GM21423 (cell line): Measurements from ENCODE around the gene PTS.
A peak's percentile ranks its signal among the peaks of the same experiment; 100 is the strongest.

Experiments used
- ATAC-seq: cut with Tn5 transposase; IDR thresholded peaks from one replicate; pipeline ENCODE4 v1.9.1; 2021; ENCODE audit warnings: mild to moderate bottlenecking, moderate library complexity; ENCODE audit not compliant: unreplicated experiment

The PTS gene

DNA sequence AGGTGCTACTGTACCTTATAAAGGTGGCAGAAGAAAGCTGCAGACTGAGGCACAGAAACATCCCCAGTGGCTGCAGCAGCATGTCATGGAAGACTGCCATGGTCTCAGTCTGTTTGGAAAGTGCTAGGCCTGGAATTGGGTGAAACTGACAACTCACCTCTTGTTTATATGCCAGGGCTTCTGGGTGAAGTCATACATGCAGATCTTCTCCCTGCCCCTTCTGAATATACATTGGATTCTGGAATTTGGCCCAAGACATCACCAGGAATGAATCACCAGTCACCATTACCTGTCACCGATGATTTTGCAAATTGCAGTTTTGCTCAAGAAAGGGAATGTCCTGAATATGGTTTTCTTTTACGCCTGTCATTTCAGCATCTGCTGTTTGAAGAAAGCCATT, 34.3 kb downstream of the PTS start, which contains the start of gene PLET1:
Gene PLET1, minus strand, starts transcription at position 371 of the 400 bp plus-strand sequence. Its CDS starts 271 bp downstream, at position 100.
- ATAC-seq: no peak

DNA sequence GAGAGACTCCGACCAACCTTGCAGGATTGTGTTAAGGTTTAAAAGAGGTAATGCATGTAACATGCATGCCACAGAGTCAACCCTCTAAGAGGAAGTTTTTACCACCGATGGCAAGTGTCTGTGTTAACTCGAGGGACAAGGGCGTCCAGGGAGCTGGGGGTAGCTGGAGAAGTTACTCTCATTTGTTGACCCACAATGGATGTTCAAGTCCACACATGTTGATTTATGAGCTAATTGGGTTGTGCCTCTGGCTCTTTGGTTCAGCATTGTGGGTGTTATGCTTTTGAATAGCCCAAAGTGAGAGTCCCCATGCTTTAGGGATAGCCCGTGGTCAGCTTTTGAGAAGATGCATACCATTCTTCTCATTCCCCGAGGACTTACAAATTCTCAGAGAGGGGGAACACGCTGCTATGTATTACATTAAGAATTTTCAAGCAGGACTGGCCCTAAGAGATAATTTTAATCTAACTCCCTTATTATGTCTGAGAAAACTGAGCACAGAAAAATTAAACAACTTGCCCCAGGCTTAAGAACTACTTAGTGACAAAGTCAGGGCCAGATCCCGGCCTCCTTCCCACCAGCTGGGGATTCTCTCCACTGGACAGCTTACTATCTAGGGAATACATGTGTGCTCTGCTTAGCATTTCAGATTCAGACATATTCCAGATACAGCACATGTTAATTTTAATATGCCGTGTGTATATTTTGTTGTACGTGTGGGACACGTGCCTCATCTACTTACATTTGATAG, 39.6 kb downstream of the PTS start:
- ATAC-seq: no peak

DNA sequence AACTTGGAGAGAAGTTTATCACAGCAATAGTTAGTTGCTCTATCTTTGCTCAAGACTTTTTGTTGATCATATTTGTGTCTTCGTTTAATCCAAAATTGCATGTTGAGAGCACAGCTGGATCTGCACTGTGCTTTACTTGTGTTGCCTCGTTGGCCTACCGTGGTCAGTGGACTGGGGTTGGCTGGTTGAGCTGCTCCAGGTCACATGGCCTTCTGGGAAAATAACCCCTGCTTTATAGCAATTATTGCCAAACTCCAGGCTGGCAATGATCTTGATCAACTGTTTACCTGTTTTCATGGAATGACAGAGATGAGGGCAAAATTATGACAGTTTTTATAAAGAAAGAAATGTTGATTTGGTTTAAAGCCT, 40.2 kb downstream of the PTS start:
- no peak for ATAC-seq

DNA sequence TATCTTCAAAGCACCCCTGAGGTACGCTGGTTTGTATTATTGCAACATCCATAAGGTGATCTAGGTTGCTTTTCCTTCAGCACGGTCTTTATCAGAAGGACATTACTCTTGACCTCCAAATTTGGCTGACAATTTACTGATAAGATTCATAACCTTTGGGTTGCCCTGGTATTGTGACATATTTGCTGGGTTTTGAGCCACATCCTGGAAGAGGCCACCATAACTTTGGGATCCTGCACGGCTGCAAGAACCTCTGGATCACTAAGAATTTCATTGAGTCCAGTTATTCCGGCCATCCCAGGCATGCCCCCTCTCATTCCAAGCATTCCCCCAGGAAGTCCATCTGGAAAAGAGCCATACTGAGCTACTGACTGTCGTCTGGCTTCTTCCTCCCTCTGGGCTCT, 41.0 kb downstream of the PTS start:
- ATAC-seq: no peak

DNA sequence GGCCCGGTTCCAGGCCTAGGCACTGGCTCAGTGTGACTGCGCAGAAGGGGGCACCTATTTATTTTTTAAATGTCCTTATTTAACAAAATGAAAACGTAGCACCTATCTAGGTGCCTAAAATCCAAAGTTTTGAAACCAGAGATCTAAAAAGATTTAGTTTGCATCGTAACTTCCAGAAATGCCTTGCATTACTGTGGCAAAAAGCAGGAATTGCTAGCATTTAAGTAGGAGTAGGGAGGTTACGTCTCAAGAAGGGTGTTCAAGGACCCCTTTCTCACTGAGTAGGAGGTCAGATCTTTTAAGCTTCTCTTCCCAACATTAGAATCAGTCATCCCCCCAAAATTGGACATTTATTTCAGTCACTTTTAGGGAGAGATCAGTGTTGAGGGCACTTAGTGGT, 42.2 kb downstream of the PTS start:
- no peak for ATAC-seq

DNA sequence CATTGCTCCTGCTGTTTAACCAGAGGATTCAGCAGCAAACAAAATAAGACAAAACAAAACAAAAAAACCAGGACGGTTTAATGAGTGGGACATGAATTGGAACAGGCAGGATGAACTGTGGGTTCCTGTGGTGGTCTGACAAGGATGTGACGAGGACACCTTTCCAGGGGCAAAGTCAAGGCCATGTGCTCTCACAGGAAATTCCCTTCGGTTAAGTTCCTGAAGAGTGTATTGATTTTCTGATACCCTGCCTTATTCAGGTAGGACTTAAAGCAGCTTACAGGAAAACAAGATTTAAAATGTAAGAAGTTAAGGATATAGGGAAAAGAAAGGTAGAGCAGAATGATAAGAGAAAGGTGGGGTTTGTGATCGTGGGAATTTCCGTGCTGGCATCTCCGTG, 42.9 kb downstream of the PTS start:
- ATAC-seq: no peak

DNA sequence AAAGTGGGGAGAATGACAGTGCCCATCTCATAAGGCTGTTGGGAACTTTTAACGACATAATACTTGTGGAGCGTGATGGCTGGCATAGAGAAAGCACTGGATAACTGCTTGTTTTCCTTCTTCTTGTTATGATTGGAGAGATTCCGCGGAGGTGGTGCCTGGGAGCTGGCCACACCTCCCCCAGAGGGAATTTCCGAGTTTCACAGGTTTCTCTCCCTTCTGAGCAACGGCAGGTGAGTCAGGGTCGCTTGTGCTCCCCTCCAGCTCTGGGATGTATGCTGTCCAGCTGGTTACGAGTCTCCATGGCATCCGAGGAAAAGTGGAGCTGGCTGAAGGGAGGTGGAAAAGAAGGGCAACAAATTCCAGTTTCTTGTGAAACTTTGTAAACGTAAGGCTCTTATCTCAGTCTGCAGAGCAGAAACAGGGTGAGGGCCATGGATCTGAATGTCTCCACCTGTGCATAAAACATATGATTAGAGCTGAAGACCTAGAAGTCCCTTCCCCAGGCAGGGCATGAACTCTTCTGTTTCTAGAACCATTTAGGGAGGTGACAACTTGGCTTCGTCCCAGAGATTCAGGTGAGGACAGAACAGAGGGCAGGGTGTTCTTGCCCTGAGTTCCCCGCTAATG, 44.4 kb downstream of the PTS start:
- ATAC-seq: no peak

DNA sequence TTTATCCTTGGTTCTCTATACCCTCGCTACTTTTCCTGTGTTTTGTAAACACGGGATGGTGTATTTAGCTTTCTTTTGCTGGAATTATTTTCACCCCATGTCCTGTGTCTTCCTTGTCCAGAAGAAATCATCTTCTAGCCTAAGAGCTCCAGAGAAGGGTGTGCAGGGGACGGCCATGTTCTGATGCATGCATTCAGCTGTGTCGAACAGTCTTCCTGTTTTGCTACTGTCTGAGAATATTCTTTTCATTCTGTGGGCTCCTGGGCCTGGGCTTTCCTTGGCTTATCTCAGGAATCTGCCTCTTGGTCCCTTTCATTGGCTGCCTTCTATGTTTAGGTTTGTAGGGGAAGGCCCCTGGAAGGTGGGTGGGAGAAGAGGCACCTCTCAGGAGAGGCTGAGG, 45.0 kb downstream of the PTS start:
- no peak for ATAC-seq

DNA sequence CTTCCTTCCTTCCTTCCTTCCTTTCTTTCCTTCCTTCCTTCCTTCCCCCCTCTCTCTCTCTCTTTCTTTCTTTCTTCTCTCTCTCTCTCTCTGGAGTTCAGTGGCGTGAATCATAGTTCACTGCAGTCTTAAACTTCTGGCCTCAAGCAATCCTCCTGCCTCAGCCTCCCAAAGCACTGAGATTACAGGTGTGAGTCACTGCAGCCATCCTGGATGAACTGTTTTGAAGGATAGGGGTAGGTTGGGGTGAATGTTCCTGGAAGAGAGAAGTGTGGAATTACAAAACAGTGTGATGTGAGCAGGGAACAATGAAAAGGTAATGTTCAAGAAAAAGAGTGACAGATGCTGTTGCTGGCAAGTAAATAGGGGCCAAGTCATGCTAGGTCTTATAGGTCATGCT, 46.8 kb downstream of the PTS start:
- no peak for ATAC-seq

DNA sequence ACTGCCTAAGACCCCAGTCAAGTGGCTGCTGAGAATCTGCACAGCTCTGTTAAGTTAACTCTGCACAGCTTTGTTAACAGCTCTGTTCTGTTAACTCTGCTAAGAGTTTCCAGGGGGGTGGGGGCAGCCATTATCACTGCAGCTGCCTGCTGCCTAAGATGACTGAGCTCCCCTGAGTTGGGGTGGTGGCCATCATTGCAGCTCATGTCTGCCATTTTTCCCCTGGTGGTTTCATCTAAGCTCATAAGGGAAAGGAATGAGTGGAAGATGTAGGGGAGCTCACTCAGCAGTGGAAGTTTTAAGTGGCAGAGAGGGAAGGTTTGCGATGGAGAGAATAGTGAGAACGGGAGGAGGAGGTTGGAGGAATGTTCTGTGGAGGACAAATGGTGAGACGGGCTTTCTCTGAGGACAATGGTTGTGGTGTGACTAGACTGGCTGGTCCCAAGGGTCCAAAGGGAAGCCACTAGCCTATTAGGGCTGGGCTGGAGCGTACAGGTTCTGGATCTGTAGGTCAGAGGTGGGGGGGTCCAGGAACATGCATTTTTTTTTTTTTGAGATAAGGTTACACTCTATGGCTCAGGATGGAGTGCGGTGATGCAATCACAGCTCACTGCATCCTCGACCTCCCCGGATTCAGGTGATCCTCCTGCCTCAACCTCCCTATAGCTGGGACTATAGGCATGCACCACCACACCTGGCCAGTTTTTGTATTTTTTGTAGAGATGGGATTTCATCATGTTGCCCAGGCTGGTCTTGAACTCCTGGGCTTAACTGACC, 48.0 kb downstream of the PTS start:
- ATAC-seq: no peak

DNA sequence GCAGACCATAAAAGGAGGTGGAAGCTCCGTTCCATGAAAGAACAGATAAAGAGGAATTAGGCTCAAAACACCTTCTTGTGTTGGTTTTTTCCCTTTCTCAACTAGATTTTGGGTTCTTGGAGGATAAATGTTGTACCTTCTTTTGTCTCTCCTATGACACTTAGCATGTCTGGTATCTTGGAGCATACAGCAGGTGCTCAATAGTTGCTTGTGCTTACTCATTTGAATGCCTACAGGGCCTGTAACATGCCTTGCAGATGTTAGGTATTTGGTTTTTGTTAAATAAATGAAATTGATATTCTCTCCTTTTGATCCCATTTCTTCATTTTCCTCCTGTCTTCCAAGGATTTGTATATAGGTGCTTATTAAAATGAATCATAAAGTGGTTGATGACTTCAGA, 50.8 kb downstream of the PTS start:
- ATAC-seq: no peak

DNA sequence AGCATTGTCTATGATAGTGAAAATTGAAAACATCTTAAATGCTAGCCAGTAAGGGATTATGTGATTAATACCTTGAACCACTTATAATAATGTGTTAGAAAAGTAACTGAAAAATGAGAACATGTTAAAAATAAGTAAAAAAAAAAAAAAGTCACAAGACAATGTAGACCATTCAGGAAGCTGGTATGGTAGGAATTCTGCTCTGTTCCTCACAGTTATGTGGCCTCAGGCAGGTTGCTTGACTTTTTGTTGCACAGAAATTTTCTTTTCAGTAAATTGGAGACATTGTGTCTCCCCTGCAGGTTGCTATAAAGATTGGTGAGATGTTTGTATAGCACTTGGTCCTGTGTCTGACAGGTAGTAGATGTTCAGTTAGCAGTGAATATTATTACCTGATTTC, 51.7 kb downstream of the PTS start:
- no peak for ATAC-seq

DNA sequence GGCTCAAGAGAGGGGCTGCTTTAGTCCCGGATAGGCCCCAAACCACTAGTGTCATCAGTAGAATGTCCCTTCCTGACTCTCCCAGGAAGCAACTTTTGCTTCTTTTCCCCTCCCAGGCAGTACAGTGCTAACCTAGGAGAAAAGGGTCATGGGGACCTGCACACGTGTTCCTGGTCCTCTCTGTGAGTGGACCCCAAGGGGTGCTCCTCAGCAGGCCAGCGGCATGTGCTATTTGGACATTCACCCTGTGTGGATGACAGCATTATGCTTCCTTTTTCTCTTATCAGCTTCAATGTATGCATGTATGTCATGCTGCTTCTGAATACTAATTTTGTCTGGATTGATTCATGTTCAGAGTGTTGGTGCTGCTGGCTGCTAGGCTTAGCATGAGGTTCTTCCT, 52.6 kb downstream of the PTS start:
- ATAC-seq: no peak

DNA sequence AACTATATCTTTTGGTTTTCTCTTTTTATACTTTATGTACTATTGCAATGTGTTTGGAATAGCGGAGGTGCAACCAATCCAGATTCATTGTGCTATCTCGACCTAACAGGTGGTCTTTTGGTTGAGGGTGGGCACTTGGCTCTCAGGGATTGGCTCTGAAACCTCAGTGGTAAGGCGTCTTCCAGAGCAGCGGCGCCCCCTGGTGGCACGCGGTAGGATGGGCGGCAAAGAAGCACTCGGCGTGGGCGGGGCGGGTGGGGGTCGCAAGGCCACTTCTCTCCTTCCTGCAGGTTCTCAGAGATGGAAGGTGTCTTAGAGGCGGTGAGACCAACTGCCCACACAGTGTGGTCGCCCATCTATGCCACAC, 53.7 kb downstream of the PTS start:
- peak; percentile 52 for ATAC-seq

DNA sequence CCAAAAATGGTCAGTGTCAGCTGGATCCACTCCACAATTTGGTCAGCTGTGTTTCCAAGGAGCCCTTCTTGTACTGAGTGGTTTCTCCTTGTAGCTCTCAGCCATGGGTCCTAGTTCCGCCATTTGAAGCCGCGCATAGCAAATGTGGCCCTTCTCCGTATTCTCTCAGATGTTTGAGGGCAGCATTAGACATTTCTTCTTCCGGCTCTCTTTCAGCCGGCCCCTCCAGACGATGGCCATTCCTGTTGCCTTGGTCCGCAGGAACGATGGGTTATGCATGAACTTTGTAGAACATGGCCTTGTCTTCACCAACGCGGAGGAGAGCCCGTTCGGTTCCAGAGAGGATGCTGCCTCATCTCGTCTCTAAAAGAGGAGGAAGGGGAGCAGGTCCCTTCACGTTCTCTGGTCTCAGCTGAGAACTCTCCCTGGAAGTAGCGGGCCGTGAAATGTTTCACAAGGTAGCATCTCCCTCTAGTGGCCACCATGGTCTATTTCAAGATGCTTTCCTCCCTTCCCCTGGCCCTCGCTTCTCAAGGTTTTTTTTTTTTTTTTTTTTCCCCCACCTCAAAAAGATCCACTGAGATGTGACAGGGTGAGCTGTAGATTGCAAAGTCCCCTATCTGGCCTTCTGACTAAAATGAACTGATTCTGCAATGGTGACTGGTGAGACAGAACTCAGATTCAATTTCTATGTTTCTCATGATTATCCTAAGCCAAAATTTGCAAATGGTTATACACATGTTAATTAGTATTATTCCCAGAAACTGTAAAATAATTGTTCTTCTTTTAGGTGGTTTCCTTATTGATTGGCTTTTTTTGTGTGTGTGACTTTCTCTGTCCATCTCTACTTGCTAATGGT, 54.3 kb downstream of the PTS start:
- ATAC-seq: peak; percentile 71

DNA sequence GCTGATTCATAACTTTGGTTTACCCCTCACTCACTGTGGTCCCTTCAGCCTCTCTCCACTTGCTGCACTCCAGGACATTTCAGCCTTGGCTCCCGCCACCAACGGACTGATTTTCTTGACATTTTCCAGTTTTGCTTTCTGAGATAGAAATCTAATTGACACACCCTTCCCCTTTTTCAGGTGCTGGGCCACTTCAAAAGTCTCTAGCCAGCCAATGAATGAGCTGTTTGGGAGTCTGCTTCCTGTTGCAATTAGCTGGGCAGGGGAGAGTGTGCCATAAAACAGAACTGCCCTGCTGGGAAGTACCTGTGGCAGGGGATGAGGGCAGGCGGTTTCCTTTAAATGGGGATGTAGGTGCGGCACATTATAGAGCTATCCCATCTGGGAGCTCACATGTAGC, 55.5 kb downstream of the PTS start:
- ATAC-seq: no peak
